ENCODE measurements around the gene PTPN22.

DNA sequence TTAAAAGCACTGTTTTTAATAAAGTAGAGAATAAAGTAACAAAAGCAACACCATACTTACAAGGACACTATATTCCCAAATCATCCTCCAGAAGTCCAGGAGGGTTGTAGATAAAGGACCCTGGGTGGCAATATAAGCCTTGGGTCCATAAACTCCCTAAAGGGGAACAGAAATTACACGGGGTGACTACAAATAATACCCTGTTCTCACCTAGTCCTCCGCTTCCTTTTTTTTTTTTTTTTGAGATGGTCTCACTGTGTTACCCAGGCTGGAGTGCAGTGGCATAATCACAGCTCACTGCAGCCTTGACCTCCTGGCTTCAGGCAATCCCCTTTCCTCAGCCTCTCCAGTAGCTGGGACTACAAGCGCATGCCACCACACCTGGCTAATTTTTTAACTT is 13.1 kb downstream of the PTPN22 start:
- TF ChIP-seq, protein P1, sequence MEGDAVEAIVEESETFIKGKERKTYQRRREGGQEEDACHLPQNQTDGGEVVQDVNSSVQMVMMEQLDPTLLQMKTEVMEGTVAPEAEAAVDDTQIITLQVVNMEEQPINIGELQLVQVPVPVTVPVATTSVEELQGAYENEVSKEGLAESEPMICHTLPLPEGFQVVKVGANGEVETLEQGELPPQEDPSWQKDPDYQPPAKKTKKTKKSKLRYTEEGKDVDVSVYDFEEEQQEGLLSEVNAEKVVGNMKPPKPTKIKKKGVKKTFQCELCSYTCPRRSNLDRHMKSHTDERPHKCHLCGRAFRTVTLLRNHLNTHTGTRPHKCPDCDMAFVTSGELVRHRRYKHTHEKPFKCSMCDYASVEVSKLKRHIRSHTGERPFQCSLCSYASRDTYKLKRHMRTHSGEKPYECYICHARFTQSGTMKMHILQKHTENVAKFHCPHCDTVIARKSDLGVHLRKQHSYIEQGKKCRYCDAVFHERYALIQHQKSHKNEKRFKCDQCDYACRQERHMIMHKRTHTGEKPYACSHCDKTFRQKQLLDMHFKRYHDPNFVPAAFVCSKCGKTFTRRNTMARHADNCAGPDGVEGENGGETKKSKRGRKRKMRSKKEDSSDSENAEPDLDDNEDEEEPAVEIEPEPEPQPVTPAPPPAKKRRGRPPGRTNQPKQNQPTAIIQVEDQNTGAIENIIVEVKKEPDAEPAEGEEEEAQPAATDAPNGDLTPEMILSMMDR (IDR thresholded peaks at IDR 0.05): no peak
- TF ChIP-seq POLR2A (IDR thresholded peaks at IDR 0.05): no peak
